Karpas-422 (cell line): ENCODE results near the gene THSD4. TPM values are rescaled to one million over a fixed set of nuclear protein-coding genes. Genes with fewer than 3 reads are reported as not detected.

ENCODE experiments used
- DNase-seq: peaks from one replicate; pipeline ENCODE4 v3.0.0-alpha.2; 2015
- H2AFZ ChIP-seq: fragments of 200-600 bp; sonication (generic); 2 replicates; pipeline ENCODE4 v1.6.1; 2014; ENCODE audit warnings: antibody characterized with exemption, low read length, mixed read lengths
- H3K27ac ChIP-seq: fragments of 200-600 bp; sonication (generic); 2 replicates; pipeline ENCODE4 v1.5.1; 2014; ENCODE audit warnings: mild to moderate bottlenecking, low read length, moderate library complexity
- H3K27me3 ChIP-seq: fragments of 200-600 bp; sonication (generic); 2 replicates; pipeline ENCODE4 v1.6.1; 2014; ENCODE audit warnings: low read length, mixed read lengths
- H3K36me3 ChIP-seq: fragments of 200-600 bp; sonication (generic); 2 replicates; pipeline ENCODE4 v1.6.1; 2014; ENCODE audit warnings: low read length, mixed read lengths; ENCODE audit not compliant: insufficient read depth
- H3K4me1 ChIP-seq: fragments of 200-600 bp; sonication (generic); 2 replicates; pipeline ENCODE4 v1.6.1; 2014; ENCODE audit warnings: mild to moderate bottlenecking, low read length, mixed read lengths
- H3K4me2 ChIP-seq: fragments of 200-600 bp; sonication (generic); 2 replicates; pipeline ENCODE4 v1.6.1; 2014; ENCODE audit warnings: low read length, low read depth, mild to moderate bottlenecking; ENCODE audit not compliant: poor library complexity, severe bottlenecking
- H3K4me3 ChIP-seq: fragments of 200-600 bp; sonication (generic); 2 replicates; pipeline ENCODE4 v1.5.1; 2014; ENCODE audit warnings: mild to moderate bottlenecking, antibody characterized with exemption, low read length, mixed read lengths
- H3K79me2 ChIP-seq: fragments of 200-600 bp; sonication (generic); 2 replicates; pipeline ENCODE4 v1.6.1; 2014; ENCODE audit warnings: mild to moderate bottlenecking, low read length, mixed read lengths
- H3K9ac ChIP-seq: fragments of 200-600 bp; sonication (generic); 2 replicates; pipeline ENCODE4 v1.6.0; 2014; ENCODE audit warnings: low read length
- H3K9me2 ChIP-seq: fragments of 200-600 bp; sonication (generic), shearing (Covaris generic); replicated peaks from 2 replicates; pipeline ENCODE4 v1.6.0; 2014; ENCODE audit warnings: mild to moderate bottlenecking, low read length, moderate library complexity; ENCODE audit not compliant: insufficient read depth
- H3K9me3 ChIP-seq: fragments of 300-700, 200-600 bp; sonication (generic); 2 replicates; pipeline ENCODE4 v1.6.1; 2014; ENCODE audit warnings: low read length, mixed read lengths
- H4K20me1 ChIP-seq: fragments of 200-600 bp; sonication (generic); 2 replicates; pipeline ENCODE4 v1.6.1; 2014; ENCODE audit warnings: mild to moderate bottlenecking, antibody characterized with exemption, low read length, low read depth; ENCODE audit not compliant: insufficient read depth
- total RNA-seq: library from RNA; depleted of rRNA; stranded (reverse); fragments of >200 nt; shearing (Covaris generic); gene quantifications from 2 replicates; pipeline ENCODE4 v1.2.3, GENCODE V29; 2014; ENCODE audit warnings: low replicate concordance

THSD4 gene
- total RNA-seq, 1 experiment from 2014 or later, result 0.11 TPM

DNA sequence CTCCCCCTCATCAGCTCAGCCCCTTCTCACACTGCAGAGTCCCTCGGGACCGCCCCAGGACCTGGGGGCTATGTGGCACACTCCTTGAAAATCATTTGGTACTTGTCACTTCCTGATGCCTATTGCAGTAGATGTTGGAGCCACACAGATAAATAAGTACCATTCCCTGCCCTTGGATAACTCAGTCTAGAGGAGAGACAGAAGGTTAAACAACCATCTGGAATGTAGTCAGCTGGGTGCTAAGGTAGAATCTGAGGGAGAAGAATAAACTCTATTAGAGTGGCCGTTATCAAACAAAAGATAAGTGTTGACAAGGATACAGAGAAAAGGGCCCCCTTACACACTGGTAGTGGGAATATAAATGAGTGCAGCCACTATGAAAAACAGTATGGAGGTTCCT is 582.8 kb downstream of the THSD4 start:
- Histone ChIP-seq H3K4me3 (no peak overlapping the region), H3K27ac (no peak overlapping the region), H3K36me3 (no peaks in the 10 kb centered on the region), H3K27me3 (no peaks in the 10 kb centered on the region), H3K4me2 (no peak overlapping the region), H3K9me3 (no peaks in the 10 kb centered on the region), H3K4me1 (peaks cover 4% of the 10 kb centered on the region; the same call in 1 of the 2 replicates), H3K79me2 (no peaks in the 10 kb centered on the region), H3K9me2 (no peaks in the 10 kb centered on the region), H4K20me1 (no peaks in the 10 kb centered on the region), H3K9ac (no peak overlapping the region), H2AFZ (no peak overlapping the region)
- no peak for DNase-seq

DNA sequence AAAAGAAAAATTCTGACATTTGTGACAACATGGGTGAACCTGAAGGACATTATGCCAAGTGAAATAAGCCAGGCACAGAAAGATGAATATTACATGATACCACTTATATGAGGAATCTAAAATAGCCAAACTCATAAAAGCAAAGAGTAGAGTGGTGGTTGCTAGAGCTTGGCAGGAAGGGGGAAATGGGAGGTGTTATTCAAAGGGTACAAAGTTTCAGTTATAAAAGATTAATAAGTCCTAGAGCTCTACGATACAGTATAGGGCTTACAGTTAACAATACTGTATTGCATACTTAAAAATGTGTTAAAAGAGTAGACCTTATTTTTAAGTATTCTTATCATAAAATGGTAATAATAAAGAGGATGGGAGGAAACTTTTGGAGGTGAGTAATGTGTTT is 583.5 kb downstream of the THSD4 start:
- no peak overlapping the region for H2AFZ ChIP-seq
- H3K79me2 ChIP-seq, result no peaks in the 10 kb centered on the region
- H3K9me3 ChIP-seq, result no peaks in the 10 kb centered on the region
- peaks cover 4% of the 10 kb centered on the region; the same call in 1 of the 2 replicates for H3K4me1 ChIP-seq
- no peak overlapping the region for H3K4me2 ChIP-seq
- H3K27ac ChIP-seq, result no peak overlapping the region
- no peaks in the 10 kb centered on the region for H4K20me1 ChIP-seq
- no peak overlapping the region for H3K4me3 ChIP-seq
- no peaks in the 10 kb centered on the region for H3K27me3 ChIP-seq
- H3K36me3 ChIP-seq, result no peaks in the 10 kb centered on the region
- H3K9ac ChIP-seq, result no peak overlapping the region
- no peak for DNase-seq
- no peaks in the 10 kb centered on the region for H3K9me2 ChIP-seq

DNA sequence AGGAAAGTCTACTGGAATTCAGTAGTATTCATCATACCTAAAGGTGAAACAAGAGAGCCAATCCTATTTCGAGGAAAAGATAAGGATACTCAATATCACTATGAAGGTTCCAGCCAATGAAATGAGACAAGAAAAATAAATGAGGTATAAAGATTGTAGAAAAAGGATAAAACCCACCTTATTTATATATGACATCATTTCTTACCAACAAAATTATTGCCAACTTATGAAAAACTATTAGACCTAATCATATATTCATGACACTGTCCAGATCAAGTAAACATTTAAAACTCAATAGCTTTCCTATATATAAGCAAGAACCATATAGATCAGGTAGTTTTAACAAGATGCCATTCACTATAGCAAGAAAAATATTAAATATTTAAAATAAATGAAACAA is 584.7 kb downstream of the THSD4 start:
- Histone ChIP-seq H3K4me2 (no peak overlapping the region), H3K79me2 (no peaks in the 10 kb centered on the region), H3K9me2 (no peaks in the 10 kb centered on the region), H3K27ac (no peak overlapping the region), H4K20me1 (no peaks in the 10 kb centered on the region), H3K36me3 (no peaks in the 10 kb centered on the region), H3K9me3 (no peaks in the 10 kb centered on the region), H2AFZ (no peak overlapping the region), H3K4me3 (no peak overlapping the region), H3K4me1 (peaks cover 4% of the 10 kb centered on the region; the same call in 1 of the 2 replicates), H3K9ac (no peak overlapping the region), H3K27me3 (no peaks in the 10 kb centered on the region)
- no peak for DNase-seq

DNA sequence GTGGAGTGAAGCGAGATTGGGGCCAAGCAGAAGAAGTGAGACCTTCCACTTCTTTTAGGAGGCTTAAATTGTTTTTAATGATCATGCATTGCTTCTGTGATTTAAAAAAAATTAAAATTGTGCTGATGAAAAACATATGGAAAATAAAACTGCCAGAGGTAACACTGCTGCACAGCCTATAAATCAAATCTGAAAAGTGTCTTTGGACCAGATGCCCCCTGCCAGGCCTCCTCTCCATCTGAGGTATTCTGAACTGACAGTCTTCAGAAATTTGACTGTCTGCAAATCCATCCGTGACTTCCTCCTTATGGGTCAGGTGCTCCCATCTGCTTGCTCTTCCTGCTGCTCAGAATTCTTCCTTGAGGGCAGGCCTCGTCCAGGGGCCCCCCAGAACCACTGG is 586.5 kb downstream of the THSD4 start:
- H3K36me3 ChIP-seq, result no peaks in the 10 kb centered on the region
- DNase-seq, result no peak

GRCh38 chr15:71702496-71702895 is 587.2 kb downstream of the THSD4 start:
- Histone ChIP-seq H3K4me1 (peaks cover 4% of the 10 kb centered on the region; the same call in 1 of the 2 replicates), H3K9me2 (no peaks in the 10 kb centered on the region), H3K9me3 (no peaks in the 10 kb centered on the region), H2AFZ (no peak overlapping the region), H3K4me2 (no peak overlapping the region), H3K27me3 (no peaks in the 10 kb centered on the region), H3K36me3 (no peaks in the 10 kb centered on the region), H3K9ac (no peak overlapping the region), H3K79me2 (no peaks in the 10 kb centered on the region), H4K20me1 (no peaks in the 10 kb centered on the region), H3K4me3 (no peak overlapping the region), H3K27ac (no peak overlapping the region)
- no peak for DNase-seq

More for the DNA sequence above, 586.5 kb downstream of the THSD4 start:
- Histone ChIP-seq H2AFZ (no peak overlapping the region), H3K9me2 (no peaks in the 10 kb centered on the region), H4K20me1 (no peaks in the 10 kb centered on the region), H3K9ac (no peak overlapping the region), H3K9me3 (no peaks in the 10 kb centered on the region), H3K4me3 (no peak overlapping the region), H3K4me2 (no peak overlapping the region), H3K27ac (no peak overlapping the region), H3K79me2 (no peaks in the 10 kb centered on the region), H3K4me1 (peaks cover 4% of the 10 kb centered on the region; the same call in 1 of the 2 replicates), H3K27me3 (no peaks in the 10 kb centered on the region)

DNA sequence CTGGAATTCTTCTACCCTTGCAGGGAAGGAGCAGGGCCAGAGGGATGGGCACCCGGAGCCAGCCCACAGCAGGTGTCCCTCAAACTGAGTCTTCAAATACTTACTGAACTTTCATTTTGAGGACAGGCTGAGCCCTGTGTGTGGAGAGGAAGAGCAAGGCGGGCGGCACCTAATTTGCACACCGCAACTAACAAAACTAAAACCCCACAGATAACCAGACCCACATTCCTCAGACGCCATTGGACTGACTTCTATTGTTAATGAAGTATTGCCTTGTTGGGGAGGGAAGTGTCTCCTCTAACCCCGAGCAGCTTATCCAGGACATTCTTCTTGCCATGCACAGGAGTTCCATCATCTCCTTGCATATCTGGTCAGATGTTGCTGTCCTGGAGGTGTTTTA is 589.9 kb downstream of the THSD4 start:
- no peak overlapping the region for H3K27ac ChIP-seq
- H3K79me2 ChIP-seq, result no peaks in the 10 kb centered on the region
- H3K4me3 ChIP-seq, result no peak overlapping the region
- DNase-seq, result no peak
- H2AFZ ChIP-seq, result no peak overlapping the region
- H3K36me3 ChIP-seq, result no peaks in the 10 kb centered on the region
- H4K20me1 ChIP-seq, result no peaks in the 10 kb centered on the region
- H3K9ac ChIP-seq, result no peak overlapping the region
- H3K4me2 ChIP-seq, result no peak overlapping the region
- H3K27me3 ChIP-seq, result no peaks in the 10 kb centered on the region
- peaks cover 4% of the 10 kb centered on the region; the same call in 1 of the 2 replicates for H3K4me1 ChIP-seq
- no peaks in the 10 kb centered on the region for H3K9me3 ChIP-seq
- H3K9me2 ChIP-seq, result no peaks in the 10 kb centered on the region

- H4K20me1 ChIP-seq, result no peaks in the 10 kb centered on the region
- H3K9ac ChIP-seq, result no peak overlapping the region
- H3K4me3 ChIP-seq, result no peak overlapping the region
- H3K27me3 ChIP-seq, result no peaks in the 10 kb centered on the region
- H3K9me2 ChIP-seq, result no peaks in the 10 kb centered on the region
- H3K9me3 ChIP-seq, result no peaks in the 10 kb centered on the region
- no peak overlapping the region for H3K4me2 ChIP-seq
- no peak overlapping the region for H3K27ac ChIP-seq
- no peak for DNase-seq
- no peak overlapping the region for H2AFZ ChIP-seq
- no peaks in the 10 kb centered on the region for H3K36me3 ChIP-seq
- no peaks in the 10 kb centered on the region for H3K79me2 ChIP-seq
- peaks cover 4% of the 10 kb centered on the region; the same call in 1 of the 2 replicates for H3K4me1 ChIP-seq
Measured at GRCh38 chr15:71706461-71707229, 591.4 kb downstream of the THSD4 start.

DNA sequence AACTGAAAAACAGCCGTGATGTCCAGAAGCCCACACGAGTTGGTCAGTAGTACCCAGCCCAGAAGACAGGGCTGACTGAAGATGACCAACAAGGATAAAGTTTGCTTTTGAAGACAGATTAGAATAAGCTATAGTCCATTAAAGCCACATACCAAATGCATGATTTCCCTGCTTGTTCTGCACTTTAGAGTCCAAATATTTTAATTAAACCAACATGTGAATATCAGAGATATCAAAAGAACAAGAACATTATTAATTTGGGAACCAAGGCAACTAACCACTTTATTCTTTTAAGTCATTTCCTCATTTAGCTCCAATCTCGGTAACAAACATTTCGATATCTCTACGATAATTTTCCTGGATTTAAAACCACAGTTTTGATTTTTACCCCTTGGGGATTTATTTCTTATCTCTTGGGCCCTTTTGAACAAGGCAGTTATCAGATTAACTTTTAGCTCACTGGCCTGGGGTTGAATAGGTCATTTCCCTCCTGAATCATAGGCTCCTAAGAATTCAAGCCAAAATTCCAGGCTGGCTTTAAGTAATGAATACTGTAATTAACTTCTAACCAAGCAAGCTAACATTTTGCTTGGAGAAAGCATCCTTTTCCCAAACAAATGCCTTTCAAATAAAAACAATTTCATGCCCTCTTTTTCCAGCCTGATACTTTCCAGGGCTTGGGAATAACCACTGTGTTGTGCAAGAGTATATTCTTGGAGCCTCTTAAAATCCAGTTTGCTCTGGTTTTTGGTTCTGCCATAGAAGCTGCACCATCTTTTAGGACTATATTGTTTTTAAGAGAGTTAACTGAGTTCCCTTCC is 592.2 kb downstream of the THSD4 start:
- H3K36me3 ChIP-seq, result no peaks in the 10 kb centered on the region
- no peaks in the 10 kb centered on the region for H3K9me3 ChIP-seq
- no peak overlapping the region for H3K4me3 ChIP-seq
- no peaks in the 10 kb centered on the region for H3K9me2 ChIP-seq
- no peak overlapping the region for H2AFZ ChIP-seq
- no peaks in the 10 kb centered on the region for H3K4me1 ChIP-seq
- H4K20me1 ChIP-seq, result no peaks in the 10 kb centered on the region
- no peak overlapping the region for H3K27ac ChIP-seq
- H3K79me2 ChIP-seq, result no peaks in the 10 kb centered on the region
- DNase-seq, result no peak
- no peak overlapping the region for H3K9ac ChIP-seq
- H3K27me3 ChIP-seq, result no peaks in the 10 kb centered on the region
- no peak overlapping the region for H3K4me2 ChIP-seq
